Activated CD4-positive, alpha-beta T cell treated with anti-CD3 and anti-CD28 coated beads, Interleukin-2, amount 50 U/mL, for 4 hours (primary cell): Measurements from ENCODE around the gene RPS24.

Source experiments
- DNase-seq, 2 experiments: peaks; one replicate each; pipeline ENCODE4 v3.0.0-alpha.2; 2020

RPS24 gene

DNA sequence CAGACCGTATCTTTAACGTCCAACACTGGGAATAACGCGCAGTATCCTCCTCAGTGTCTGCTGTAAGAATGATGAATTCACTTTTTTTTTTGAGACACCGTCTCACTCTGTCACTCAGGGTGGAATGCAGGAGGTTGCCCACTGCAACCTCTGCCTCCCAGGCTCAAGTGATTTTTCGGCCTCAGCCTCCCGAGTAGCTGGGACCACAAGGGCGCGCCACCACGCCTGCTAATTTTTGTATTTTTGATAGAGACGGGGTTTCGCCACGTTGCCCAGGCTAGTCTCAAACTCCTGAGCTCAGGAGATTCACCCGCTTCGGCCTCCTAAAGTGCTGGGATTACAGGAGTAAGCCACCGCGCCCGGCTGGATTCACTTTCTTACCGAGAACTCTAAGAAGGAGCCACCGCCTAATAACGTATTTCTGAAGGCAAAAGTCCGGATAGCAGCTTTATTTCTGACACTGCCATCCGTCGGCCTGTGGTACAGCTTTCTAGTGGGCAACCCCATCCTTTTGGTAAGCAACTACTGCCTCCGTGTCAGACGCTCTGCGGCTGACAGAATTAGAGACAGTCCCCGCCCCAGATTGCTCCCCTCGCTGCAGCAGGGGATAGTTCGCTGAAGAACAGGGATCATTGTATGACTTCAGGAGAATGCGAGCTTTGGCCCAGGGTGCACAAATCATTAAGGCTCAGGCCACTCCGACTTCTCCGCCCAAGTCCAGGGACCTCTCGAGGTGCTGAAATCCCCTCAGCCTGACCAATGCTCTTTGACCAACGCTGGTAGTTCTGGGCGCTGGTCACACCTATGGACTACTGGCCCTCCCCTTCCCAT lies 5.0 kb upstream of the RPS24 start:
- no peak for DNase-seq

DNA sequence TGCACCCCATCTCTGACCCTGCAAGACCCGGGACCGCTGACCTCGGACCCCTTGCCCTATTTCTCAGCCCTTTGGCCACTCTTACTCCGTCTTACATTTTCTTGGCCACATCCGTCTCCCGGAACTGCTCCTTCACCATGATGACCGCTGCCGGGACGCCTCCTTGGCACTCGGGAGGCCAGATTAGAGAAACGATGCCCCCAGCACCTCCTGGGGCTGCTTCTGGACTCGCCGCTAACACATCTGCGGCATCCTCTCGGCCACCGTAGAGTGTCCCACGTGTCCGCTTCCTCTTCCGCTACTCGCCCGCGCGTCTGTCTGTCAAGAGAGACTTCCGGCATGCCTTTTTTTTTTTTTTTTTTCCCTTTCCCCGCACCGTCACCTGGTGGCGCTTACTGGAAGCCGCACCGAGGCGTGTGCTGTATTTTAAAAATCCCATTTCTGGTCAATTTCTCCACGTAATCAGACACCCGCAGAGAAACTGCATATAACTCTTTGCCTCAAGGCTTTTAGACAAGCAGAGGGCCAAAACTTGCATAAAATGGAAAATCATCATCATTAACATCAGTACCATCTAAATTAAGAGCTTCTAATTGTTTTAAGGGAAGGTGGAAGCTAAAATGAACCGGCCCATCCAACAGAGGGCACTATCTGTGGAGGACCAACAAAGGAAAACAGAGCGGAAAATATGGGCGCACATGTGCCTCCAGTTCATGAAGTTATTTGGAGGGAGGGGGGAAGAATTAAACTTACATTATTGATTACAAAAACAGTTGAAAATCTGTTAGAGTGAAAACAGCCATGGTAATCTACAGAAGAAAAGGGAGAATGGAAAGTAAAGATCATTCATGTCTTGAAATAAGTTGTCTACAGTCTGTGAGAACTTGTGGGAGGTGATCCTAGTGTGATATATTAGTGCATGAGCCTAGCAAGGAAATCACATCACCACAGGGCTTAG lies 4.1 kb upstream of the RPS24 start, which contains the start of gene POLR3A:
Gene POLR3A, minus strand, starts transcription at position 247 of the 958 bp plus-strand sequence. Its CDS starts 108 bp downstream, at position 139.
- DNase-seq = peak; percentile 87 to 90

DNA sequence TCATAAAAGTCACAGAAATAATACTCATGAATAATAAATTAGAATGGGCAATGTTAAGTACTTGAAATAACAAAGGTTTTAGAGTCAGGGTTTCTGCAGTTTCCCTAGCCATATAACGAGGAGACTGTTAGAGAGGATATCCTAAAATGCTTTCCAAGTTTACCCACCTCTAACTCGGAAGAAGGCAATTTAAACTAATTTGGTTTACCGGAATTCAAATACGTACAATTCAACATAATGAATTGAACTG lies 351 bp upstream of the RPS24 start:
- DNase-seq = no peak

DNA sequence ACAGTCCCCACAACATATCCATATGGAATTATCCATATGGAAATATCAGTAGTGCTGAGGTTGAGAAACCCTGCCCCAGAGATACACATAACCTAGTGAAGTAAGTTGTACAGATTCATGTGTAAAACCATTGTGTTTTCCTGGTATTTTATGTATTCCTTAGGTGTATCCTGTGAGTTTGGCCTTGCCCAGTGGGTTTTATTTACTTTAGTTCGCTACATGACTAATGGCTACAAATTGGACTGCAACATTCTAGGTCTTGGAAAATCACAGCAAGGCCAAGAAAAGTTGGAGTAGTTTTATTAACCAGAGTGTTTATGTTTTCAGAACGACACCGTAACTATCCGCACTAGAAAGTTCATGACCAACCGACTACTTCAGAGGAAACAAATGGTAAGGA lies 1.4 kb downstream of the RPS24 start:
- DNase-seq = no peak

DNA sequence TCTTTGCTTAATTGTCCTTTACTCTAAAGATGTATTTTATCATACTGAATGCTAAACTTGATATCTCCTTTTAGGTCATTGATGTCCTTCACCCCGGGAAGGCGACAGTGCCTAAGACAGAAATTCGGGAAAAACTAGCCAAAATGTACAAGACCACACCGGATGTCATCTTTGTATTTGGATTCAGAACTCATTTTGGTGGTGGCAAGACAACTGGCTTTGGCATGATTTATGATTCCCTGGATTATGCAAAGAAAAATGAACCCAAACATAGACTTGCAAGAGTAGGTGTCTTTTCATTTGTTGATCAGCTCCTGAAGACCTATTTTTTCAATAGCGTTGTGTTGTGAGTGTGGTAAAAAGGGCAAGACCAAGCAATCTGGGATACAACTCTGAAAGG lies 1.8 kb downstream of the RPS24 start:
- DNase-seq = no peak

DNA sequence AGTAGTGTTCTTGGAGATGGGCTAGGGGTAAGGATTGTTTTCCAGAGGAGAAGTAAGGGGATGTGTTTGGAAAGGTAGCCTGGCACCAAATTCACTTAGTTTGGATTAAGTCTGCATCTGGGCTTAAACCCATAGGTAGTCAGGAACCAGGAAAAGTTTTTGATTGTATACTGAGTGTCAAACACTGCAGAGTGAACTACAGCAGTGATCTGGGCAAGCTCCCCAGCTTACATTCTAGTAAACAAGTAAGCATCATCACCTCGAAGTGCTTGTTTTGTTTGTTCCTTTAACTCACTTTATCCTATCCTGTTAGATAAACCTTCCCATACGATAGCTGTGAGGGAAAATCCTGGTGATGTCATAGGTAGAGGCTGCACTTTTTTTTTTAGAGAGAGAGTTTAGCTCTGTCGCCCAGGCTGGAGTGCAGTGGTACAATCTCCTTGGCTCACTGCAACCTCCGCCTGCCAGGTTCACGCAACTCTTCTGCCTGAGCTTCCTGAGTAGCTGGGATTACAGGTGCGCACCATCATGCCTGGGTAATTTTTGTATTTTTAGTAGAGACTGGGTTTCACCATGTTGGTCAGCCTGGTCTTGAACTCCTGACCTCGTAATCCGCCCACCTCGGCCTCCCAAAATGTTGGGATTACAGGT lies 2.4 kb downstream of the RPS24 start:
- no peak for DNase-seq

DNA sequence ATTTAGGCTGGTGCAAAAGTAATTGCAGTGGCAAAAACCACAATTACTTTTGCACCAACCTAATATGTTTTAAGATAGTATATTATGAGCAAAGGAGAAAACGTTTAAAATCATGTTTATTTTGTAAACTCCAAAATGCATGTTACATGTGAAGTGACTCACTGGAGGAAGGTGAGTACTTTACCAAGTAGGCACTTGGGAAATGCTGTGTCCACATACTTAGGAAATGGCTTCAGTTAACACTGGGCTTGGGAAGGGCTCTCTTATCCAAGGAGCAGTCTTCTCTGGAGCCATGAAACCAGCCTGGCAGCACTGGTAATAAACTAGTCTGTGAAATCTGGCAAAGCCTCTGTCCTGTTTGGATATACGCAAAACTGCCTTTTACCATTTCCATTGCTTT lies 4.4 kb downstream of the RPS24 start:
- DNase-seq = no peak

DNA sequence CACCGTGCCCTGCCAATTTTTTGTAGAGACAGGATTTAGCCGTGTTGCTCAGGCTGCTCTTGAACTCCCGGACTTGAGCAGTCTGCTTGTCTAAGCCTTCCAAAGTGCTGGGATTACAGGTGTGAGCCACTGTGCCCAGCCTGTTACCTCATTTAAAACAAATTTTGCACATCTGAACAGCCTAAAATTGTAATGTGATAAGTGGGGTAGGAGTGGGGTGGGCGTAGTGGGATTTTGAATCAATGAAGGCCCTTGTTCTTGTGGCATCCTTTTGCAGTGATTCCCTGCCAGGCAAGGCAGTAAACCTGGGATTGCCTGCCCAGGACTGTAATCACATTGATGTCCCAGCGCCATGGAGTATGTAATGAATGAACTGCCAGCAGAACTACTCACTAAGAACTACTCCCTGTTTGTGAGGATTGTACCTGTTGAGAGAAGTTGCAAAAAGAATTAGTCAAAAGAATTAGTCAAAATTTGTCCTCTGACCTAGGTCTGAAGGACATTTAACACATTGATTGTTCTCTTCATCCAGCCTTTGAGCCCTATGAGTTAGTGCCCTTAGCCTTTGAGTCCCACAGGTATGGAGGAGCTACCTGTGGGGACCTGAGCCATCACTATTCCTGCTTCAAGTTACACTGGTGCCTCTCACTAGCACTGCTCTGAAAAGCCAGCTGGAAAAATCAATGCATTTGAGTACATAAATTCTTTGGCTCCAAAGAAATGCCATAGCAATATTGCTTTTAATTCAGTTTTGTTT lies 5.3 kb downstream of the RPS24 start:
- no peak for DNase-seq

DNA sequence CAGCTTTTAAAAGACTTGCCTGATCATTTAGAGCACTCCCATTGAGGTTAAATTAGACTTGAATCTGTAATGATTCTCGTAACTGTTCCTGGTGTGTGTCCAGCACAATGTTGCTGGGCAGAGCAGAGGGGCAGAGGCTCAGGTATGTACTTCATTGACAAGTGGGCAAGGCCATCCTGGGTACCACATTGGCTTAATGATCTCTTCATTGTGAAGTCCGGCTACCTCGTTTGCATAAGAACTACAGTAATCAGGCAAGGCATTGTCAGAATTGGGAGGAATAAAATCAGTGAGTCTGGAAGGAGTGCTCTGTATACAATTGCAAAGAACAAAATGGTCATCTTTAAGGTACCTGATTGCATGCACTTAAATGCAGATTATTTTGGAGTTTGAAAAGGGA lies 6.1 kb downstream of the RPS24 start:
- no peak for DNase-seq

DNA sequence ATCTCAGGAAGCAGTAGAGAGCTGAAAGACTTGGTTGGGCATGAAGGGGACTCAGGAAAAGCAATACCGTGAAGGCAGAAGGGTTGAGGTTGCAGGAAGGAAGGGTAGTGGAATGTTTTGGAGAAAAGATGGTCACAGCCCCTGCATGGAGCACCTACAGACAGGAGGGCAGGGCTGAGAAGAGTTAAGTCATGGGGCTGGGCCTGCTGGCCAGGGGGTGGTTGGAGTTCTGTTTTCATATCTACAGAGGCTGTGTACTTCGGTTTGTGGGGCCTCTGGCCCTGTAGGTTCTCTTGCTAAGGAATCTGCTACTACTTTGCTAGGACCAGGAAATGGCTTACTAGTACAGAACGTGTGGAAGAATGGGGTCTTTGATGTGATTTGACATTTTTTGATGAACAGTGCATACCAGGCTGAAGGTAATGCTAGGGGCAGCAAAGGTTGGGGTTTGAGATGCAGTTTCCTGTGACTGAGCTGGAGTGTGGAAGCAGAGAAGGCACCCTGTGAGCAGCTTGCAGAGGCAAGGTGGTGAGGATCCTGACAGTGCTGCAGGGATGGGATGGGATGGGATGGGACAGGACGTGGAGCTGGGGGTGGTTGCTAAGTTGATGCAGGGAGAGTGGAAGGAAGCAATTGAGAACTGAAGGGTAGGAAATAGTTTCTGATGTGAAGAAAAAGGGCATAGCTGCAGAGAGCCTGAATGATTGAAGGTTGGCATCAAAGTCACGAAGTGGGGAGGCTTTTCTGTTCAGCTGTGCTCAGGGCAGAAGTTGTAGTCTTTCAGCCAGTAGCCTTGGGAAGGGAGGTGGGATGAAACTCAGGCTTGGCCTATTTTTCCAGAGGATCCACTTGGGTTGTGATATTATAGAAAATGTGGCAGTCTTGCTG lies 7.8 kb downstream of the RPS24 start:
- no peak for DNase-seq

DNA sequence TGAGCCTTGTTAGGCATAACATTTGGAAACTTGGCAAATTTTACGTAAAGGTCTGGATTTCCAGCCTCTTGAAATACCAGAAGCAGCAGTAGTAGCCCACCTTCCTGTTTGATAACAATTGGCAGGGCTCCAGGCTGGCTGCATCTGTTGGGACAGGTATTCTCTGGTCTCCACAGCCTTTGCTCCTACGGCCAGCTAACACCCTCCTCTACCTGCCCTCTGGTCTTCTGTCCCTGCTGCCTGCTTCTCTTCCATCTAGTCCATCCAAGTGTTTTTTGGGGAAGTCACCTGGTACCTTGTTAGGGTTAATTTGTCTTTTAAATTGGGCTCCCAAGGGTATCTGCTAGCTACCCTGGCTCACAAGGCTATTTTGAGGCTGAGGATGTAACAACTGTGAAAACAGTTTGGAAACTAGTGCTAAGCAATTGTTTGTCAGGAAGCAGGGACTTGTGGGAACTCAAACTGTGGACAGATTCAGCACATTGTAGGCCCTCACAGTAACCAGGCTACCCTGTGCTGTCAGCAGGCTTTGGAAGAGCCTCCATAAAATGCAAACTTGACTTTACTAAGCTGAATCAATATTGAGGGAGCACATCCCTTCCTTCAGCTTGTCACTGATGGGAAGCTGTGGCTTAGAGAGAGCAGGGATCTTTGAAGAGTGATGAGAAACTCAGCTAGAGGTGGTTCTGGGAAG lies 8.5 kb downstream of the RPS24 start:
- no peak for DNase-seq

DNA sequence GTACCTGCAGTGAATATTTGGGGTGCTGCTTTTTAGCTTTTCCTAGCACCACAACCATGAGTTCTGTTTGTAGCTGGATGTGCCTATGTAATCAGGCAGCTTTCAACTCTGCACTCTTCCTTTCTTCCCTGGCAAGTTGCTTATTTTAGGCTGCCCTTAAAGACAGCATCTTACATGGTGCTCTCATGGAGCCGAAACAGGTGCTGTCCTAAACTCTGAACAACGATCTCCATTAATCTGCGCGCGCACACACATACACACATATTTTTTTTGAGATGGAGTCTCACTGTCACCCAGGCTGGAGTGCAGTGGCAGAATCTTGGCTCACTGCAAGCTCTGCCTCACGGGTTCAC lies 9.1 kb downstream of the RPS24 start:
- DNase-seq = no peak

DNA sequence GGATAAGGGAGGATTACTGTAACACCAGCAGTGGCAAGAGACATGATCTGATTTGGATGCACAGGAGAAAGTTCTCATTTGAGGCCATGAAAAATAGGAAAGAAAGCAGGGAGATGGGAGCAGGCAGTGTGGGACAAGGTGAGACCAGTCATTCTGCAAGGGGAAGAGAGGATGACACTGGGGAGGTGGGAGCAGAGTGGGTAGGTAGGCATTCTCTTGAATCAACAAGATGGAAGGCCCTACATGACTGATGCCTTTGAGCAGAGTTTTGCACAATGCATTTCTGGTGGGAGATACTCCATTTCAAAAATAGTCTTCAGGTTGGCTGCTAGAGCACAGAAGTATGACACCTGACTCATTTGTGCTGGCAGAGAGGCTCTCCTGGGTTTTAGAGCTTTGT lies 10.5 kb downstream of the RPS24 start:
- no peak for DNase-seq

DNA sequence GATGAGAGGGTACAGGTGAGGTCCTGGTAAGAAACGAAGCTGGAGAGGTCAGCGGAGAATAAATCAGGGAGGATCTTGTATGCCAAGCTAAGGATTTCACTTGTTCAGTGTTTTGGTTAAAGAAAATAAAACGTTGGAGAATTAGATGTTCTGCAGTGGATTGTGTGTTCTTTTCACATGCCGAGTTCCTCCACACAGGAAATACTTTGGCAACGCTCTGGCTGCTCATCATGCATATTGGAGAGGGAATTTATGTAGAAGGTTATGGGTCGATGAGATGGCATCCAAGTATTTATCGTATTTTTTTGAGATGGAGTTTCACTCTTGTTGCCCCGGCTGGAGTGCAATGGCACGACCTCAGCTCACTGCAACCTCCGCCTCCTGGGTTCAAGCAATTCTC lies 11.0 kb downstream of the RPS24 start:
- DNase-seq = no peak

DNA sequence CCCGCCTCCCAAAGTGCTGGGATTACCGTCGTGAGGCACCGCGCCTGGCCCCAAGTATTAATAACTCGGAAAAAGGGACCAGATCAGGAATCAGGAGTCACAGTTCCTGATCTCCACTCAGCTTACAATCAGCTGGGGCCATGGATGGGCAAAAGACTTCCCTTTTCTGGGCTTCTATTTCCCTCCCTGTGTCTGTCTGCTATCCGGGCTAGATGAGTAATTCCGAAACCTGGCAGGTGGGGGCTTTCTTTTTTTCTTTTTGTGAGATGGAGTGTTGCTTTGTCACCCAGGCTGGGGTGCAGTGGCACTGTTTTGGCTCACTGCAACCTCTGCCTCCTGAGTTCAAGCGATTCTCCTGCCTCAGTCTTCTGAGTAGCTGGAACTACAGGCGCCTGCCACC lies 11.6 kb downstream of the RPS24 start:
- no peak for DNase-seq

DNA sequence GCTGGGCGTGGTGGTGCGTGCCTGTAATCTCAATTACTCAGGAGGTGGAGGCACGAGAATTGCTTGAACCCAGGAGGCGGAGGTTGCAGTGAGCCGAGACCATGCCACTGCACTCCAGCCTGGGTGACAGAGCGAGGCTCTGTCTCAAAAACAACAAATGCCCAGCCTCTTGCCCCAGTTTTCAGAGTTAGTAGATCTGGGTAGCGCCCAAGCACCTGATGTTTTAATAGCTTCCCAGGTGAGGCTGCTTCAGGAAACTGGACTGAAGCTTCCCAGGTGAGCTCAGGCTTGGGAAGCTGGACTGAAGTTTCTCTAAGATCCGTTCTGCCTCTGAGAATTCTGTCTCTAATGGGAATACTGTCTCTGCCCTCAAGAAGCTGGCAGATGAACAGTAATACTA lies 12.2 kb downstream of the RPS24 start:
- DNase-seq = no peak

DNA sequence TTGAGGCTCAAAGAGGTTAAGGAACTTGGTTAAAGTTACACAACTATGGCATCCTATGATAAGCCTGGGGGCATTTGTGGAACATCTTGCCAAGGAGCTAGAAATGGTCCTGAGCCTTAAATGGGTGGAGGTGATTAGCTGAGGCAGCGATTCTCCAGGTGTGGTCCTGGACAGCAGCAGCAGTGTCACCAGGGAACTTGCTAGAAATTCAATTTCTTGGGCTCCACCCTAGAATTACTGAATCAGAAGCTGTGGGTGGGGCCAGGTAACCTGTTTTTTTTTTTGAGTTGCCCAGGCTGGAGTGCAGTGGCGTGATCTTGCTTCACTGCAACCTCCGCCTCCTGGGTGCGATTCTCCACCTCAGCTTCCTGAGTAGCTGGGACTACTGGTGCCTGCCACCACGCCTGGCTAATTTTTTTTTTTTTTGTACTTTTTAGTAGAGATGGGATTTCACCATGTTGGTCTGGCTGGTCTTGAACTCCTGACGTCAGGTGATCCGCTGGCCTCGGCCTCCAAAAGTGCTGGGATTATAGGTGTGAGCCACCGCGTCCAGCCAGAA lies 13.1 kb downstream of the RPS24 start:
- no peak for DNase-seq

DNA sequence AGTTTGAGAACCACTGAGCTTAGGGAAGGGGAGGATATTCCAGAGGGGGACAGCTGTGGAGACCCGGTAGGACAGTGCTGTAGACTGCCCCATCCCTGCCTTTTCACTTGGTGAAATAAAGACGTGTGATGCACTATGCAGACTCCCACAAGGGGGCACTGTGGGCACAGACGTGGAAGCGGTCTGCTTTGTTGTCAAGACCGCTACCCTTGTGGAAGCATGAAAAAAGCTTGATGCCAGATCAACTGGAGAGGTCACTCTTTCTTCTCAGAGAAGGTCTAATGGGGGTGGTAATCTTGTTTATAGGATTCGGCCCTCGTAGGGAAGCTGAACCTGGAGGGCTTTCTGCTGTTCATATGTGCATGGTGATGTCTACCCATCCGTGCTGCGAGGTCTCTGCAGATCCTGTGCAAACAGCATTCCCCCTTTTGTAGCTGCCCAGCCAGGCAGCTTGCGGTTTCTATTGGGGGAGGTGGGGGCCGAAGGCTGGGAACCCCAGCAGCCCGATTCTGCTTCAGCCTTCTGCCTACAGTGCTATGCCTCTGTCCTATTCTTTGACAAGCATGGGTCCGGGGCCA lies 13.7 kb downstream of the RPS24 start:
- peak; percentile 76 to 85 for DNase-seq

DNA sequence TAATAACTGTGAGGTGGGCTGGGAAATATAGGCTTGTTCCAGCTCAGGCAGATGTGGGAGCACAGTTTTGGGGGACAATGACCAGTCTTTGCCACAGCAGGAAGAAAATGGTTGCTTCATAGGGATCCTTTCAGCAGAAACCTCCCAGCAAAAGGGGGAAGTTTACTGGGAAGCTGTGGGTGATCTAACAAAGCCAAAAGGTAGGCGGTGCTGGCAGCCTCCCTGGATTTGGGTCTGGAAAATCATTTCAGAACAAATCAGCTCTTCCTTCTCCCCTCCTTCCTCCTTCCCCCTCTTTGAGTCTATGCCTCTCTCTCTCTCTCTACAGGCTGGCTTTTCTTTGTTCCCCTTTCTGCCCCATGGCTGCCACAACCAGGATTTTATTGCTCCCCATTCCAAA lies 16.2 kb downstream of the RPS24 start:
- no peak for DNase-seq

DNA sequence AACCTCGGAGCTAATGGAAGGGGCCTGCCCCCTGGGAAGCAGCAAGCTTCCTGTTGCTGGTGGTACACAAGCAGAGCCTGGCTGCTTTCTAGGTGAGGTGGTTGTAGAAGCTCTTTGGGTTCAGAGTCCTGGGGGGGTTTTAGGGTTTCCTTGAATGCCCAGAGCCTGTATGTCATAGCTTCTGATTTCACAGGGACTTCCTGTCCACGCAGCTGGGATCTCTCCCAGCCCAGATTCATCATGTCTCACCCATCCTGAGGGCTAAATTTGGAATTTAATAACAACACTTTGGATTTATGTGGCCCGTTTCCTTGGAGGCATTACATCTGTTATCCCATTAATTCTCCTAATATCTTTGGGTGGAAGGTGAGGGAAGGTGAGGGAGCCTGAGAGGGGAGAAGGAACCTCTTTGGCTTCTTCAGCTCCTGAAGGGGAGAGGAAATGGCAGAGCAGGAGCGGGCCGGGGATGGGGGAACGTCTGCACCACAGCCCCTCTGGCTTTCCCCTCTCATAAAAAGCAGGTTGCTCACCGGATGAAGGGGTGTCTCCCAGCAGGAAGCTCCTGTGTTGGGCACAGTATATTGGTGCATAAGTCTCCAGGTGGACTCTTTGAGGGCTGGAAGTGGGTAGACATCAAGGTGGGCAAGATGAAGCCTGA lies 19.7 kb downstream of the RPS24 start:
- DNase-seq = no peak
